ENCODE data around the gene MATCAP1. TPM values are rescaled to one million over a fixed set of nuclear protein-coding genes. Genes with fewer than 3 reads are reported as not detected.

Gene MATCAP1
- total RNA-seq, 2 donors from 2014 or later: 47.0 to 118 TPM

- Mint-ChIP-seq H3K36me3 (ENCODE audit: low read depth) (peaks cover 85% of the 10 kb centered on the region), H3K27ac (no peak overlapping the region), H3K4me1 (peaks cover 15% of the 10 kb centered on the region), H3K9me3 (no peaks in the 10 kb centered on the region), H3K4me3 (peak overlapping the region; percentile 99), H3K27me3 (peaks cover 13% of the 10 kb centered on the region)
- ATAC-seq (replicated peaks): no peak
These were observed 18.4 kb downstream of the MATCAP1 start for GRCh38 chr16:67165121-67166078.

- Mint-ChIP-seq H3K27me3 (peaks cover 13% of the 10 kb centered on the region), H3K9me3 (no peaks in the 10 kb centered on the region), H3K4me1 (peaks cover 10% of the 10 kb centered on the region), H3K4me3 (peak within 1 kb of the TSS; percentile 99), H3K36me3 (ENCODE audit: low read depth) (peaks cover 83% of the 10 kb centered on the region), H3K27ac (no peak within 1 kb of the TSS)
- ATAC-seq (replicated peaks): no peak
These were observed 19.1 kb downstream of the MATCAP1 start, which contains the start of gene HSF4 for GRCh38 chr16:67164599-67165061. HSF4 (plus strand) TSS chr16:67164745; CDS start chr16:67164812, 67 bp downstream.

- no peaks in the 10 kb centered on the region for H3K9me3 Mint-ChIP-seq
- H3K4me1 Mint-ChIP-seq: peaks cover 10% of the 10 kb centered on the region
- peaks cover 13% of the 10 kb centered on the region for H3K27me3 Mint-ChIP-seq
- ATAC-seq (replicated peaks): no peak
- H3K27ac Mint-ChIP-seq: no peak overlapping the region
- H3K36me3 Mint-ChIP-seq (ENCODE audit: low read depth): peaks cover 82% of the 10 kb centered on the region
- H3K4me3 Mint-ChIP-seq: peak overlapping the region; percentile 94
These were observed 19.7 kb downstream of the MATCAP1 start for GRCh38 chr16:67163999-67164558.

DNA sequence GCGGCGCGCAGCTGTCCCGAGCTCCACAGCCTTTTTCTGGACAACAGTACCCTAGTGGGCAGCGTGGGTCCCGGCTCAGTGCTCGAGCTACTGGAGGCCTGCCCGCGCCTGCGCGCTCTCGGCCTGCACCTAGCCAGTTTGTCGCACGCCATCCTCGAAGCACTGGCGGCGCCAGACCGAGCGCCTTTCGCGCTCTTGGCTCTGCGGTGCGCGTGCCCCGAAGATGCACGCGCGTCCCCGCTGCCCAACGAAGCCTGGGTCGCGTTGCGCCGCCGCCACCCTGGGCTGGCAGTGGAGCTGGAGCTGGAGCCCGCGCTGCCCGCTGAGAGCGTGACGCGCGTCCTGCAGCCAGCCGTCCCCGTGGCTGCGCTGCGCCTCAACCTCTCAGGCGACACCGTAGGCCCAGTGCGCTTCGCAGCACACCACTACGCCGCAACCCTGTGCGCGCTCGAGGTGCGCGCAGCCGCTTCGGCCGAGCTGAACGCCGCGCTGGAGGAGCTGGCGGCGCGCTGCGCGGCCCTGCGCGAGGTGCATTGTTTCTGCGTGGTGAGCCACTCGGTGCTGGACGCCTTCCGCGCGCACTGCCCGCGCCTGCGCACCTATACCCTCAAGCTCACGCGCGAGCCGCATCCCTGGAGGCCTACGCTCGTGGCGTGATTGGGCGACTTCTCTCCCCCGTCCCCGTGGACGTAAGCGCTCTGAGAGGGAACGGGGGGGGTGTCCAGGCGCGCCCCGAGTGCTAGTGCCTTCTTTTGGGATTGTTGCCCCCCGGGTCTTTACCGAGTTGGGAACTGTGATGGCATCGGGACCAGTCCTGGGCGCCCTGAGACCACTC, 20.4 kb downstream of the MATCAP1 start:
- Mint-ChIP-seq H3K27ac (no peak overlapping the region), H3K4me3 (peak overlapping the region; percentile 94)

DNA sequence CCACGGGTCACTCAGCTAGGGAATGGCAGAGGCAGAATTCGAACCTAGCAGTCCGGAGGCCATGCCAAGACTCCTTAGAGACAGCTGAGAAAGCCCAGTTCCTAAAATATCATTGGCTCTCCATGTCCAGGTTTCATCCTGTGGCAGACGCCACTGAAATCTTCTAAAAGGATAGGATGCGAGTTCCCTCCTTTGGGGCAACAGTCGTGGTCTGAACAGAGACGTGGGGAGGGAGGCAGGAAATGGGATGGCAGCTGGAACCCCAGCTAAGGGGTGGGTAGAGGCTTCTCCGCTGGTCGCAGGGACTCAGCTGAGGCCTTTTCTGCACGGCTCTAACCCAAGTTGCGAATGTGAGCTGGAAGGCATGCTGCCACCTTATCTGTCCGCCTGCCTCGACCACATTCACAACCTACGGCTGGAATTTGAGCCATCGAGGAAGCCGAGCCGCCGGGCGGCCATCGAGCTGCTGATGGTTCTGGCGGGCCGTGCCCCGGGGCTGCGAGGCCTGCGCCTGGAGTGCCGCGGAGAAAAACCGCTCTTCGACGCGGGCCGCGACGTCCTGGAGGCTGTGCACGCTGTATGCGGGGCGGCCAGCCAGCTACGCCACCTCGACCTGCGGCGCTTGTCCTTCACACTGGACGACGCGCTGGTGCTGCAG, 21.1 kb downstream of the MATCAP1 start:
- peaks cover 82% of the 10 kb centered on the region for H3K36me3 Mint-ChIP-seq (ENCODE audit: low read depth)
- H3K27ac Mint-ChIP-seq: no peak overlapping the region
- peaks cover 17% of the 10 kb centered on the region for H3K4me1 Mint-ChIP-seq
- H3K4me3 Mint-ChIP-seq: peak overlapping the region; percentile 94
- no peaks in the 10 kb centered on the region for H3K9me3 Mint-ChIP-seq
- H3K27me3 Mint-ChIP-seq: peaks cover 13% of the 10 kb centered on the region
- no peak for ATAC-seq (replicated peaks)

More for the DNA sequence above, 20.4 kb downstream of the MATCAP1 start:
- Mint-ChIP-seq H3K36me3 (ENCODE audit: low read depth) (peaks cover 82% of the 10 kb centered on the region), H3K27me3 (peaks cover 13% of the 10 kb centered on the region), H3K4me1 (peaks cover 13% of the 10 kb centered on the region), H3K9me3 (no peaks in the 10 kb centered on the region)
- ATAC-seq (replicated peaks): peak; percentile 1

DNA sequence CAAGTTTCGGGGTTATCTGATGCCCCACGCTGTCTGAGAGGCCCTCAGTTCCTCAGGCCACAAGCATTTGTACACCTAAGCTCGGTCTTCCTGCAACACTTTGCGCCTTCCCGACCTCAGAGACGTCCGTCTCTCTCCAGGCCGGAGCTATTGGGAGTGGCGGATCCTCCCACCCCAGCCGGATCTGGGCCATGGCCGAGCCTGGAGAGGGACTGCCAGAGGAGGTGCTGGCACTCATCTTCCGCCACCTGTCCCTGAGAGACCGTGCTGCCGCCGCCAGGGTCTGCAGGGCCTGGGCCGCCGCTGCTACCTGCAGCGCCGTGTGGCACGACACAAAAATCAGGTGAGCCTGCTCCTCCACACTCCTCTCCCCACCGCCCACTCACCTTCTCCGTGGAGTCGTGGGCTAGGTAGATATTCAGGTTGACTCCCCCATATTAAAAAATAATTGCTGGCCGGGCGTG, 22.1 kb downstream of the MATCAP1 start:
- Mint-ChIP-seq H3K9me3 (no peaks in the 10 kb centered on the region), H3K4me3 (peak overlapping the region; percentile 94), H3K27ac (no peak overlapping the region), H3K36me3 (ENCODE audit: low read depth) (peaks cover 80% of the 10 kb centered on the region), H3K4me1 (peaks cover 23% of the 10 kb centered on the region), H3K27me3 (peaks cover 10% of the 10 kb centered on the region)
- ATAC-seq (replicated peaks): no peak

DNA sequence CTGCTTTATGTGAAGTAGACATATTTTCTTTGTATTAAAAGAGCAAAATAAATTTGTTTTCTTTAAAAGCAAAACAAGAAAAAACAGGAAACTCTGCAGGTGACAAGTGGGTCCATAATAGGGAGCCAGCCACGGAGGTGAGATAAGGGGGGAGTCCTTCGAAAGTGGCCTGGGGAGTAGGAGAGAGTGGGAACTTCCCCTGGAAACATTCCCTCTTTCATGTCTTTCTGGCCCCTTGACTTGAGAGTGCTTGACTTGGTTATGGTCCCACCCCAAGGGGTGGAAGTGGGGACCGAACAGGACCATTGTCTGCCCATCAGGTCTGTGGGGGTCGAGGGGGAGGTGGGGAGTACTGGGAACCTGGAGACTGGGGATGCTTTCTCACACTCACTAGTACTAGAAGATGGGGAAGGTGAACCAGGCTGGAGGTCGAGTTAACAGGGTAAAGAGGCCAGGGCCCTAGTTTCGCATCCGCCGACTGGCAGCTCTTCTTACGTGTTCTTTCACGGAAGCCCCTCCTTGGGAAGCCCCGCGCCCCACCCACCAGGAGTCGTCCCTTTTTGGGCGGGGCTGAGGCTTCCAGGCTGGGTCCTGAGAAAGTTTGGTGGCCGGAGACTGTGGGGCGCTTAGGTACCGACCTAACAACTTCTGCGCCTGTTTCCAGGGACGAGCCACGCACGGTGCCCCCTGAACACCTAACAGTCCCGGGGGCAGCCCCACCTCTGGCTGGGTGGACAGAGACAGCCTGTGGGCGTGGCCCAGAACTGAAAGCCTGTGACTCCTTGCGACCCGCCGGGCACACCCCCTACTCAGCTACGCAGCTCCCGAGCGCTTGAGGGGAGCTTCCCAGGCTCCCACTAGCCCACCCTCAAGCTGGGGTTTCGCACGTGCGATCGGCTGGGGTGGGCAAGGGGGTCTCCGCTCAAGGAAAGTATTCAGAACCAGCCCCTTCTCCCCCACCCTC, 24.8 kb downstream of the MATCAP1 start:
- peaks cover 3% of the 10 kb centered on the region for H3K27me3 Mint-ChIP-seq
- H3K4me3 Mint-ChIP-seq: peak overlapping the region; percentile 94
- ATAC-seq (replicated peaks): peak; percentile 63
- peaks cover 70% of the 10 kb centered on the region for H3K36me3 Mint-ChIP-seq (ENCODE audit: low read depth)
- H3K9me3 Mint-ChIP-seq: no peaks in the 10 kb centered on the region
- peaks cover 29% of the 10 kb centered on the region for H3K4me1 Mint-ChIP-seq
- H3K27ac Mint-ChIP-seq: peak overlapping the region; percentile 92

- peaks cover 71% of the 10 kb centered on the region for H3K36me3 Mint-ChIP-seq (ENCODE audit: low read depth)
- no peaks in the 10 kb centered on the region for H3K9me3 Mint-ChIP-seq
- H3K27me3 Mint-ChIP-seq: peaks cover 3% of the 10 kb centered on the region
- H3K27ac Mint-ChIP-seq: peak overlapping the region; percentile 92
- no peak for ATAC-seq (replicated peaks)
- peaks cover 33% of the 10 kb centered on the region for H3K4me1 Mint-ChIP-seq
- H3K4me3 Mint-ChIP-seq: peak overlapping the region; percentile 94
These were observed 25.7 kb downstream of the MATCAP1 start for GRCh38 chr16:67157892-67158635.

DNA sequence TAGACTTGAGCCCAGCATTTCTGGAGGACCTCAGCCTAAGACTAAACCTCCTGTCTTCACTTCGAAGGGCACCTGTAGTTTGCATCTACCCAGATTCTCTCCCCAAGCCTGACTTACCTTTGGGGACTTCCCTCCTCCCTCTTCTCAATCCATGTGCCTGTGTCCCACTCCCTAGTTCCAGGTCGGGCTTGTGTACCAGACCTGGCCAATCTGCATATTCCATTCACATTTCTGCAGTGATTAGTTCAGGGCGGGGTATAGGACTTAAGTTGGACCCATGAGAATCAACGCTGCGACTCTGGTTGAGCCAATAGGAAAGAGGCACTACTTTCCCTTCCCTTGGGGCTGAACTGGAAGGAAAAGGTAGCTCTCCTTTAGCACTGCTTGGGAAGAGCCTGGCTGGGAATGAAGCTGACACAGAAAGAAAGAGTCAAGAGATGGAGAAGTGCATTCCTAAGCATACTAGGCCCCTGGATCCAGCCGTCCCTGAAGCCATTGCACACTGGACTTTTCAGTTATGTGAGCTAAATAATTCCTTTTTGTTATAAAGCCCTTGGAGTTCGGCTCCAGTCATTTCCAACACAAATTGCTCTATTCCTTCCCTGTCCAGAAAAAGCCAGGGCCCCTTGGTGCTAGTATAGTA, 26.5 kb downstream of the MATCAP1 start:
- H3K27me3 Mint-ChIP-seq: no peaks in the 10 kb centered on the region
- peak overlapping the region; percentile 92 for H3K27ac Mint-ChIP-seq
- H3K9me3 Mint-ChIP-seq: no peaks in the 10 kb centered on the region
- peak overlapping the region; percentile 94 for H3K4me3 Mint-ChIP-seq
- H3K36me3 Mint-ChIP-seq (ENCODE audit: low read depth): peaks cover 63% of the 10 kb centered on the region
- ATAC-seq (replicated peaks): no peak
- peaks cover 38% of the 10 kb centered on the region for H3K4me1 Mint-ChIP-seq

DNA sequence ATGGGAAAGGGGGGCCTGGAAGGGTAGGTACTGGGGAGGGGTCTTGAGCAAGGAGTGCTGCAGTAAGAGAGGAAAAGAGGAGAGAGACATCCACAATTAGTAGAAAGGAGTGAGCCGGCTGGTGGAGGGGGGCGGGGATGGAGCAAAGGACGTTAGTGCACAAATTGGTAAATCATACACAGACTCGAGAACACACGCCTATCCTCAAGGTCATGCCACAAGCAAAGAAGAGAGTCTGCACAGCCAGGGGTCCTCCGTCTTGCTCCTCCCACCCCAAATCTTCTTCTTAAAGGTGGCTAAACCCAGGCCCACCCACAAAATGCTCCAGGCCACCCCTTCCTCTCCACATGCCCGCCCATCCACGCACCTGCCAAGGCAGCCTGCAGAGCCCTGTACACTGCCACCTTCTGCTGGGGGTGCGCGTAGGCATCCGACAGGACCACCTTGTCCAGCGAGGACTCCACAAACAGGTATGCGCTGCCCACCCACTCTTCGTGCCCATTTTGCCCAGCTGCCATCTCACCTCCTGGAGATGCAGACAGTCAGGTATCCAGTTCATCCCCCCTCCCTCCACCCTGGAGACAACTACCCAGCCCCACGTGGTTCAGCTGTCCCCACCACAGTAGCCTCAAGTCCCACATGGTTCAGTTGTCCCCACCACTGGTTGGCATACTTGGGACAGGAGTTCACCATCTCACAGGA, 27.5 kb downstream of the MATCAP1 start:
- H3K27me3 Mint-ChIP-seq: no peaks in the 10 kb centered on the region
- peaks cover 53% of the 10 kb centered on the region for H3K36me3 Mint-ChIP-seq (ENCODE audit: low read depth)
- H3K9me3 Mint-ChIP-seq: no peaks in the 10 kb centered on the region
- peaks cover 38% of the 10 kb centered on the region for H3K4me1 Mint-ChIP-seq
- H3K4me3 Mint-ChIP-seq: peak overlapping the region; percentile 94
- no peak overlapping the region for H3K27ac Mint-ChIP-seq
- ATAC-seq (replicated peaks): no peak

DNA sequence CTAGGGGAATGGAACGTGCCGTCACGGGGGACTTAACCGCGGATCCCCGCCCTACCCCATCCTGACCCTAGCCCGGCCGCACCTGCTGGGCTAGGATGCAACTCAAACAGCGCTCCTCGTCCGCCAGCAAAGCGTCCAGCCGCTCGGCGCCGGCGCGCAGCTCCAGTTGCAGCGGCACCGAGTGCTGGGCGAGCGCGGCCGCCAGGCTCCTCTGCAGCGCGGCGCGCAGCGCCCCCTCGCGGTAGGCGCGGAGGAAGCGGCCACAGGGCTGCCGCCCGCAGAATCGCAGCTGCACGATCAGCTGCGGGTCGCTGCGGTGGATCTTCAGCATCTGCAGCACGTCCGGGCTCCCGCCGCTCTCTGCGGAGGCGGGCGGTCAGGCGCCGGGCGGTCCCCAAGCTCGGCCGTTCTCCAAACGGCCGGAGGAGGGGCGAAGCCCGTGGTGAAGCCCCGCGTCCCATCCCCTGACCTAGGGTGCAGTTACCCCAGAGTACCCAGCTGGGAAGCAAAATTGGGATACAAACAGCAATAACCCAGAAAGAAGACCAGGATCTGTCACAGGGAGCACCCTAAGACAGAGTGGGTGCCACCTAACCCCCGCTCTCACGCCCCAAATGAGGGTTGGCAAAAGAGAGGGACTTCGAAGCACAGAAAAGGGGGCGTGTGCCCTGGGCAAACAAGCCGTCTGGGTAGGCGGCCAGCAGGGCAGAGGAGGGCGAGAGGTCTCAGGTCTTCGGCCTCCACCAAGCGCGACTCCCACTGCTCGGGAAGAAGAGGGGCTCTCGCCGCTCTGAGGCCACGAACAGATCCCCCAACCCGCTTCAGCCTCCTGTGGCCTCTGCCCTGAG, 28.2 kb downstream of the MATCAP1 start:
- Mint-ChIP-seq H3K27me3 (no peaks in the 10 kb centered on the region), H3K27ac (no peak overlapping the region), H3K9me3 (no peaks in the 10 kb centered on the region), H3K36me3 (ENCODE audit: low read depth) (peaks cover 46% of the 10 kb centered on the region), H3K4me3 (peak overlapping the region; percentile 94), H3K4me1 (peaks cover 38% of the 10 kb centered on the region)
- ATAC-seq (replicated peaks): peak; percentile 35
